ES-I3 (cell line): ENCODE measurements around the gene DAPK1.

Experiments
- H3K36me3 ChIP-seq: 2 replicates; pipeline ENCODE4 v1.6.1; 2013; ENCODE audit warnings: mild to moderate bottlenecking, low read length, control low read depth, moderate library complexity; ENCODE audit not compliant: insufficient read depth
- H3K4me1 ChIP-seq: 2 replicates; pipeline ENCODE4 v1.6.1; 2013; ENCODE audit warnings: mild to moderate bottlenecking, control low read depth, low read length; ENCODE audit not compliant: insufficient read depth
- H3K9ac ChIP-seq: 2 replicates; pipeline ENCODE4 v1.6.1; 2013; ENCODE audit warnings: low read depth, mild to moderate bottlenecking, low read length, moderate library complexity
- H3K9me3 ChIP-seq: 2 replicates; pipeline ENCODE4 v1.6.1; 2013; ENCODE audit warnings: mild to moderate bottlenecking, low read length, moderate library complexity; ENCODE audit not compliant: control insufficient read depth, insufficient read depth

The DAPK1 gene

DNA sequence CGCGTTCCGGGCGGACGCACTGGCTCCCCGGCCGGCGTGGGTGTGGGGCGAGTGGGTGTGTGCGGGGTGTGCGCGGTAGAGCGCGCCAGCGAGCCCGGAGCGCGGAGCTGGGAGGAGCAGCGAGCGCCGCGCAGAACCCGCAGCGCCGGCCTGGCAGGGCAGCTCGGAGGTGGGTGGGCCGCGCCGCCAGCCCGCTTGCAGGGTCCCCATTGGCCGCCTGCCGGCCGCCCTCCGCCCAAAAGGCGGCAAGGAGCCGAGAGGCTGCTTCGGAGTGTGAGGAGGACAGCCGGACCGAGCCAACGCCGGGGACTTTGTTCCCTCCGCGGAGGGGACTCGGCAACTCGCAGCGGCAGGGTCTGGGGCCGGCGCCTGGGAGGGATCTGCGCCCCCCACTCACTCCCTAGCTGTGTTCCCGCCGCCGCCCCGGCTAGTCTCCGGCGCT lies at the start of gene DAPK1:
Gene DAPK1 (plus strand): TSS at position 264 of the 442 bp plus-strand sequence. CDS start 1,211 bp downstream, outside the sequence.
- Histone ChIP-seq H3K36me3 (no peaks in the 10 kb centered on the region), H3K9ac (peak within 1 kb of the TSS; percentile 93), H3K4me1 (peaks cover 6% of the 10 kb centered on the region; the same call in 1 of the 2 replicates), H3K9me3 (no peaks in the 10 kb centered on the region)

DNA sequence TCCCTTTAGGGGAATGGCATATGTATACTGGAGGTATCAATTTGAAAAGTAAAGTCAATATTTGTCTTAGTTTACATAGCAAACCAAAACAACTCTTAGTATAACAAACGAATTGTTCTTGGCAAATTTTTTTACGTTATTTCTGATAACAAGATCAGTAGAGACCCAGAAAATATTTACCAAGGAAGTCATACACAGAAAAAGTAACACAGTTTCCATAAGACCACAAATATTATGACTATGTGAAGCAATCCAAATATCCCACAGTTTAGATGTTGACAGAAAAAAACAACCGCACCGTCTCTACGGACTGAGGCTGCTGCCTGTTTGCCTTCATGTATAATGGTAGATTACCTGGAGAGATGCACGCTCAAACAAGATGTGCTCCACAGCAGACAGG lies 46.5 kb upstream of the DAPK1 start:
- H3K9ac ChIP-seq = no peak overlapping the region
- no peaks in the 10 kb centered on the region for H3K4me1 ChIP-seq
- H3K9me3 ChIP-seq = peaks cover 11% of the 10 kb centered on the region; the same call in 1 of the 2 replicates

DNA sequence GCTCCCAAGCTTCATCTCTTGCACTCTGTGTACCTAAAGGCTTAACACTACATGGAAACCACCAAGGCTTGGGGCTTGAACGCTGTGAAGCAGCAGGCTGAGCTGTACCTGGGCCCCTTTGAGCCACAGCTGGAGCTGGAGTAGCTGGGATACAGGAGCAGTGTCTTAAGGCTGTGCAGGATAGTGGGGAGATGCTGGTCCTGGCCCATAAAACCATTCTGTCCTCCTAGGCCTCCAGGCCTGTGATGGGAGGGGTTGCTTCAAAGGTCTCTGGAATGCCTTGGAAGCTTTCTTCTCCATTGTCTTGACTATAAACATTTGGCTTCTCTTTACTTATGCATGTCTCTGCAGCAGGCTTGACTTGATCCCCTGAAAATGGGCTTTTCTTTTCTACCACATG lies 42.3 kb upstream of the DAPK1 start:
- Histone ChIP-seq H3K36me3 (no peaks in the 10 kb centered on the region), H3K4me1 (no peaks in the 10 kb centered on the region), H3K9ac (no peak overlapping the region), H3K9me3 (peaks cover 11% of the 10 kb centered on the region; the same call in 1 of the 2 replicates)

More for the DNA sequence above, 46.5 kb upstream of the DAPK1 start:
- H3K36me3 ChIP-seq = no peaks in the 10 kb centered on the region

DNA sequence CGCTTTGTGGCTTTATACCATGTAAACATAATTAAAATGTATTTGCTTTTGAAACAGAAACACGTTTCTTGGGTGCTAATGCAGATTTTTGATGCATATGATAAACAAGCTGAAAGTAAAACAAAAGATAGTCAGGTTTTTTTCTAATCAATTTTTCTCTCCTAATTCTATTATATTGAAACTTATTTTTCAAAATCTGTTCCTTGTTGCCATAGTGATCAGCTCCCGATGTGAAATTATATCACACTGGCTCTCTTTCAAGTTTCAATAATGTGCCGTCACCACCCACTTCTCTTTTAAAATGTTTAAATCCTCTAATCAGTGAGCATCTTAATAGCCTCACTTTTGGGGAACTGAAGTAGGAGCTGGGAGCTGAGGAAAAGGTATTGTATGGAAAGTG lies 36.4 kb upstream of the DAPK1 start:
- H3K9ac ChIP-seq = no peak overlapping the region
- H3K9me3 ChIP-seq = no peaks in the 10 kb centered on the region
- H3K36me3 ChIP-seq = no peaks in the 10 kb centered on the region
- peaks cover 4% of the 10 kb centered on the region; the same call in 1 of the 2 replicates for H3K4me1 ChIP-seq

DNA sequence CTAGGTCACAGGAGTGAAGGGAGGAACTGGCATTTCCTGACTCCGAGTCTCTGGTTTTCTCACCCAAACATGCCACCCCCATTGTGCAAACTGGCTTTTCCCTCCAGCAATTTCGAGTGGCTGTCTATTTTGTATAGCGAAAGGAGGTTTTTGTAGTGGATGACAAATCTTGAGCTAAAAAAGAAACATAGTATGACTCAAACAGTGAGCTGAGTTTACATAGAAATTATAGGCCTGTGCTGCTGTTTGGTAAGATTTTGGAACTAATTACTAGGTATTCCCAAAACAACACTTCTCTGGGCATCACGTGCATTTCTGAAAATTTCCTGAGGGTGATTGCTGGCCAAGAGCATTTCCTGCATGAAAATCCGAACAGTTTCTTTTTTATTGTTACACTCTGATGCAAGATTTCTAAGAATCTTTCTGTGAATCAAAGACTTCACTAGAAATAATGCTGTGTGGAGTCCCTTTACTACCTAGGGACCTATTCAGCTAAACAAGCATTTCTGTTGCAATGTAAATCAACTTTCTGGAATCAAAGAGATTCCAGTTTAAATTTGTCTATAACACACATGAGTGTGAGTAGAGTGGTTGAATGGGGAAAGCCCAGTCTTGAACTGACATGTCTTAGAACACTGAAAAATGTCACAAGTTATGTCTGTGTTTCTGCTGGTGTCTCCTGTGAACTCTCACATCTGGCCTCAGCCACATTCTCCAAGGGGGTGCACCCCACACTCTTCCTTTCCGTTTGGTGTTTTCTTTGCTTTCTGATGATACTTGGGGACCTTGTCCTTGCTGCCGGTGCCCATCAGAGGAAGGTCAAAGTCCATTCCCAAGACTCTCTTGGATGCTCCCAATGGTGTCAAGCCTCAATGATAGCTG lies 33.3 kb upstream of the DAPK1 start:
- H3K4me1 ChIP-seq = peaks cover 4% of the 10 kb centered on the region; the same call in 1 of the 2 replicates
- H3K36me3 ChIP-seq = no peaks in the 10 kb centered on the region
- H3K9ac ChIP-seq = no peak overlapping the region
- no peaks in the 10 kb centered on the region for H3K9me3 ChIP-seq

DNA sequence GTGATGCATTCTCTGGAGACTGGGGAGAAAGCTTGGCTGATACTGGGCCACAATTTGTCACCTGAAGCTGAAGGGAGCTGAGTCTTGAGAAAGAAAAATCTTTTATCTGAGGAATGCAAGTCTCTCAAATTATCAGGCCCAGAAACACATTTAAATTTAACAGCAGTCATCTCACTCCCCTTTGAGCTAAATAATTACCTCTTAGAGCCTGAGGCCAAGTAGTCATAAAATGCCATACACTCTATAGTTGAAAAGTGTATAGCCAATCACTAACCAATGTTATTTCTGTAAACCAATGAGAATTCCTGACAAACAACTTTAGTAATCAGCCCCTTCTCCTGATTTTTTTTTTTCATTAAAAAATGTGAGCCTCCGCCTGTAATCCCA lies 32.7 kb upstream of the DAPK1 start:
- Histone ChIP-seq H3K36me3 (no peaks in the 10 kb centered on the region), H3K9me3 (no peaks in the 10 kb centered on the region), H3K4me1 (peaks cover 4% of the 10 kb centered on the region; the same call in 1 of the 2 replicates), H3K9ac (no peak overlapping the region)

DNA sequence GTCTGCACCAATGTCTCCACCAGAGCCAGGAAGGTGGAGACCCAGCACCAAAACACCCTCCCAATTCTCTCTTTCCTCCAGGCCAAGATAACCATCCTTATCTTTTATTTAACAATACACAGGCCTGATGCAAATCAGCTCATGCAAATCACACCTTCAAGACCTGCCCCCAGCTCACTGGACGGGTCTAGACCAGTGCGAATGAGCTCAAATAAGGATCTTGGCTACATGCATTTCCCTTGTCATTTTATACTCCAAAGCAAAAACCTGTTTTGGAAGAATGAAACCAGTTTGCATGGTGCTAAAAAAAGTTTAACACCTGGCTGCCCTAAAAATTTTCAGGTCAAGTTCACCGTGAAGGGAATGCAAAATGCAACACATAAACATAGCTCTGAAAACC lies 31.9 kb upstream of the DAPK1 start:
- Histone ChIP-seq H3K9me3 (no peaks in the 10 kb centered on the region), H3K4me1 (peaks cover 4% of the 10 kb centered on the region; the same call in 1 of the 2 replicates), H3K9ac (no peak overlapping the region), H3K36me3 (no peaks in the 10 kb centered on the region)

DNA sequence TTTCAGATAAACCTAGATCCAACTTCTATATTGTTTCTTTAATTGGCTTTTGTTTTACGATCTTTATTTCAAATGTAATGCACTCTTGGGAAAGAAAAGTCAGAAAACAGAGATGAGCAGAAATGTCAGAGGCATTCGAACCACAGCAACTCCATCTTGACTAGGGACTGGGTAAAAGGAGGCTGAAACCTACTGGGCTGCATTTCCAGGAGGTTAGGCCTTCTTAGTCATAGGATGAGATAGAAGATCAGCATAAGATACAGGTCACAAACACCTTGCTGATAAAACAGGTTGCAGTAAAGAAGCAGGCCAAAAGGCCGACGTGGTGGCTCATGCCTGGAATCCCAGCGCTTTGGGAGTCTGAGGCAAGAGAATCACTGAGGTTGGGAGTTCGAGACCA lies 30.5 kb upstream of the DAPK1 start:
- H3K4me1 ChIP-seq = peaks cover 4% of the 10 kb centered on the region; the same call in 1 of the 2 replicates
- H3K9ac ChIP-seq = no peak overlapping the region
- H3K9me3 ChIP-seq = no peaks in the 10 kb centered on the region
- H3K36me3 ChIP-seq = no peaks in the 10 kb centered on the region

DNA sequence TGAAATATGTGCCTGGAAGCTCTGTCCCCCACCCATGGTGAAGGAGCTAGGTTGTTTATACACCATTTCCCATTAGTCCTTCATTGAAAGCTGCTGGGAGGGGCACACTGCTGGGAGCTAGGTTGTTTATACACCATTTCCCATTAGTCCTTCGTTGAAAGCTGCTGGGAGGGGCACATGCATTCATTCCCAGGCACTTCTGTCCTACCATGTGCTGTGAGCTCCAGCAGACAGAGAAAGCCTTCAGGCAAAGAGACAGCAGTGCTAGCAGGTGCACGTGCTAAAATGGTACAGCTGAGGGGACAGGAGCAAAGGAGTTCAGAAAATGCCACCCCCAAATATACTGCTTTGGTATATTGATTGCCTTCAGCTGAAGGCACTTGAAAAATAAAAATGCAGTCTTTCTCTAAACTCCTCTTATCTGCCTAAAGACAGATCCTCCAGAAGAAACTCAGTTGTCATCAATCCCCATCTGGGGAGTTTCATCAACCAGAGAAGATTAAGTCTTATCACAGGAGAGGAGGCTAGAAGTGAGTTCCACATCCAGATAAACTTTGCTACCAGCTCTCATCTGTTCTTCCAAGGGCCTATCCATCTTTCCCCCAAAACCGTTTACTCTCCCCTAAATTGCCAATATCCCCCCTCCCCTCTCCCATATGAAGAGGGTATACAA lies 27.7 kb upstream of the DAPK1 start:
- Histone ChIP-seq H3K9ac (no peak overlapping the region), H3K4me1 (peaks cover 4% of the 10 kb centered on the region; the same call in 1 of the 2 replicates), H3K36me3 (no peaks in the 10 kb centered on the region), H3K9me3 (no peaks in the 10 kb centered on the region)

DNA sequence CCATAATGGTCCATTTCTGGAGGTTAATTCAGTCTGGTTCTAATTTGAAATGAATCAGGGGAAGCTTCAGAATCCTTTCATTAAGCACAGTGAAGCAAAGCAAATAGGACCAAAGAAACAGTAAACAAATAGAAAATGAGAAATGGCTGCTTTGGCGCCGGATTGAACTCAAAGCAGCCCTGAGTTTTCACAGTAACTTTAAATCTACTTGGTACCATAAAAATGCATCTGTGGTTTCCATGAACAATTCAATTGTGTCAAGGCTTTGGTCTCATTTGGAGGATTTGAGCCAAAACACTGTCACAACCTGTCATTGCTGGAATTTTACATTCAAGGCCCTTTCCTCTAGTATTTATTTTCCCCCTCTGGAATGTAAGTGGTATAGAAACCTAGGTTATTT lies 25.9 kb upstream of the DAPK1 start:
- Histone ChIP-seq H3K9me3 (no peaks in the 10 kb centered on the region), H3K9ac (no peak overlapping the region), H3K4me1 (no peaks in the 10 kb centered on the region), H3K36me3 (no peaks in the 10 kb centered on the region)

DNA sequence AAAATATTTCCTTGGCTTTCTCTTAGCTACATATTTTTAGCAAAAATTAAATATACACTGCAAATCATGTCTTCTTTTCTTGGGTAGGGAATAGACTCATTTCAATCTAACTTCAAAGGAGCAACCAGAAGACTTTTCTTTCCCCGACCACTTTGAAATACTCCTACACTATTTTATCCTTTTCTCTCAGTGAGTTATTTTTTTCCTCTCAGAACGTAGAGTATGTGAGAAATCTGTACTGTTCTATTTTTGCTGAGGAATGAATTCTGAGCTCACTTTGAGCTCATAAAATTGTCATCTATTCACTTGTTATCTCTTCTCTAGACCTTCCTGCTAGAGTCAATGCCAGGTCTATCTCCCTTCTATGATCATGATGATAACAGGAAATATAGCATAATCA lies 22.2 kb upstream of the DAPK1 start:
- H3K4me1 ChIP-seq = no peaks in the 10 kb centered on the region
- H3K36me3 ChIP-seq = no peaks in the 10 kb centered on the region
- no peak overlapping the region for H3K9ac ChIP-seq
- H3K9me3 ChIP-seq = no peaks in the 10 kb centered on the region

DNA sequence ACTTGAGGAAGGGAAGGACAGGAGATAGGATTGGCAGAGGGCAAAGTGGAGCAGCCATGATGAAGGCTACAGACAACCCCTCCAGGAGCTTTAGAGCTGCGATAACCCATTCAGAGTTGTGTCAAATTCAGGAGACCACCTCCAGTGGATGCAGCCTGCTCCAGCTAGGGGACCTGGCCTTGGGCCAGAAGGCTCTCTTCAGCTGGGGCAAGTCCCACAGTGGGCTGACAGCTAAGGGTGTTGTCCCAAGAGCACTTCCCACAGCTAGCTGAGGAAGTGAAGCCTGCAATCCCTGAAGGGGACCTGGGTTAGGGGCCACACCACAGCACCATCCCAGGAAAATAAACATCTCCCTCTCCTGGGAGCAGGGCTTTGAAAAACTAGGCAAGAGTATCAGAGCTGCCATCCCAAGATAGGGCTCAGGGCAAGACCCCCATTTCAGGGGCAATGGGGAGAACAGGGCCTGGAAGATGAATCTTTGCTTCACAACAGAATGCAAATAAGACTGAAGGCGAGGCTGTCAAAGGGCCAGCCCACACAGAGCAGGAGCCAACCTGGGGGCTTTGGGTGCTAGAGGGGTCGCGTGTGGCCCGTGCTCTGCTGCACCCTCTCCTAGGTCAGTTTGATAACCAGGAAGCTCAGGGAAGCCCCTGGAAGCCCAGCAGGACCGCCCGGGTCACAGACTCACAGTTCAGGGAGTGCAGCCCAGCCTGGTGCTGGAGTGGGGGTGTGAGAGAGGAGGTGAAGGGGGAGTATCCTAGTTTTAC lies 19.3 kb upstream of the DAPK1 start:
- Histone ChIP-seq H3K36me3 (no peaks in the 10 kb centered on the region), H3K4me1 (no peaks in the 10 kb centered on the region), H3K9ac (no peak overlapping the region), H3K9me3 (no peaks in the 10 kb centered on the region)

DNA sequence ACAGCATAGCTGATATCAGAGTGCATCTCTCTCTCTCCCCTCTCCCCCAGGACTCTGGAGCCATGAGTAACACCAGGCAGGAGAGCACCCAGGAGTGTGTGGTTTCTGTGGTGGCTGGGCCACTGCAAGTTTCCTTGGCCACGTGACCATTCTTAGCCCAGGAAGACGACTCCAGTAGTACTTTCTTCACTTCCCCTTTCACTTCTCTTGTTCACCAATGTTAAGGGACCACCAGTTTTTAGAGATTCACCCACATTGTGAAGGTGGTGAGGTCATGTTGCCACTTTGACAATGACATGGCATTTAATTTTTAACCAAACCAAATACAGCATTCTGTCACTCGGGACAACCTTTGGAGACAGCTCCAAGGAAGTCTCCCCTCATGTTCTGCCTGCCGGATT lies 17.9 kb upstream of the DAPK1 start:
- Histone ChIP-seq H3K9ac (no peak overlapping the region), H3K9me3 (no peaks in the 10 kb centered on the region), H3K4me1 (no peaks in the 10 kb centered on the region), H3K36me3 (no peaks in the 10 kb centered on the region)
